OCI-LY1 (cell line): ENCODE measurements around the gene CNTNAP2.
A peak's percentile ranks its signal among the peaks of the same experiment; 100 is the strongest.

ENCODE experiments used
- H2AFZ ChIP-seq: fragments of 200-600 bp; sonication (generic), shearing (Covaris generic); 2 replicates; pipeline ENCODE4 v1.6.0; 2014; ENCODE audit warnings: antibody characterized with exemption, mild to moderate bottlenecking, low read length
- H3F3A ChIP-seq: fragments of 200-600 bp; sonication (generic), shearing (Covaris generic); 2 replicates; pipeline ENCODE4 v1.6.0; 2014; ENCODE audit warnings: mild to moderate bottlenecking, antibody characterized with exemption, low read length, moderate library complexity; ENCODE audit not compliant: insufficient read depth
- H3K27ac ChIP-seq: fragments of 200-600 bp; sonication (generic); 2 replicates; pipeline ENCODE4 v1.5.1; 2014; ENCODE audit warnings: low read length, mixed run types, mild to moderate bottlenecking, low read depth; ENCODE audit not compliant: poor library complexity, severe bottlenecking
- H3K27me3 ChIP-seq: fragments of 200-600 bp; sonication (generic); 2 replicates; pipeline ENCODE4 v1.6.0; 2014; ENCODE audit warnings: antibody characterized with exemption, mild to moderate bottlenecking, low read length, moderate library complexity; ENCODE audit not compliant: insufficient read depth
- H3K36me3 ChIP-seq: fragments of 200-600 bp; sonication (generic); 2 replicates; pipeline ENCODE4 v1.6.1; 2014; ENCODE audit warnings: mild to moderate bottlenecking, antibody characterized with exemption, low read length, moderate library complexity, mixed read lengths; ENCODE audit not compliant: insufficient read depth
- H3K4me1 ChIP-seq: fragments of 200-600 bp; sonication (generic); 2 replicates; pipeline ENCODE4 v1.5.1; 2014; ENCODE audit warnings: mild to moderate bottlenecking, low read length, moderate library complexity; ENCODE audit not compliant: insufficient read depth, severe bottlenecking
- H3K4me2 ChIP-seq: fragments of 200-600 bp; sonication (generic), shearing (Covaris generic); 2 replicates; pipeline ENCODE4 v1.6.1; 2014; ENCODE audit warnings: low read length
- H3K4me3 ChIP-seq: fragments of 200-600 bp; sonication (generic); 2 replicates; pipeline ENCODE4 v1.5.1; 2014; ENCODE audit warnings: low read length, low read depth, mild to moderate bottlenecking, mixed read lengths; ENCODE audit not compliant: poor library complexity, severe bottlenecking
- H3K79me2 ChIP-seq: fragments of 200-600 bp; shearing (Covaris generic); 2 replicates; pipeline ENCODE4 v1.6.1; 2016; ENCODE audit warnings: mixed run types, low read length, mixed read lengths; ENCODE audit not compliant: insufficient read depth
- H3K9ac ChIP-seq: fragments of 200-600 bp; sonication (generic), shearing (Covaris generic); 2 replicates; pipeline ENCODE4 v1.6.1; 2014; ENCODE audit warnings: mild to moderate bottlenecking, low read length, mixed read lengths
- H3K9me2 ChIP-seq: fragments of 200-600 bp; sonication (generic), shearing (Covaris generic); 2 replicates; pipeline ENCODE4 v1.6.1; 2014; ENCODE audit warnings: low read depth, mild to moderate bottlenecking, low read length, mixed read lengths
- H3K9me3 ChIP-seq: fragments of 200-600 bp; shearing (Covaris generic); 2 replicates; pipeline ENCODE4 v1.6.1; 2014; ENCODE audit warnings: low read length, mixed read lengths
- H4K20me1 ChIP-seq: fragments of 200-600 bp; sonication (generic), shearing (Covaris generic); 2 replicates; pipeline ENCODE4 v1.6.0; 2016; ENCODE audit warnings: mild to moderate bottlenecking, low read length; ENCODE audit not compliant: insufficient read depth
- EZH2 ChIP-seq: fragments of 200-600 bp; sonication (generic), shearing (Covaris generic); IDR thresholded peaks from 2 replicates; pipeline ENCODE4 v1.8.0; 2017; ENCODE audit warnings: borderline replicate concordance, mixed run types, mild to moderate bottlenecking, antibody characterized with exemption, low read length, moderate library complexity, mixed read lengths
- TF ChIP-seq, protein P1 (sequence below): fragments of 200-600 bp; sonication (generic), shearing (Covaris generic); IDR thresholded peaks from 2 replicates; pipeline ENCODE4 v1.5.1; 2017; ENCODE audit warnings: mild to moderate bottlenecking, antibody characterized with exemption, low read length, moderate library complexity, mixed read lengths

Gene CNTNAP2

DNA sequence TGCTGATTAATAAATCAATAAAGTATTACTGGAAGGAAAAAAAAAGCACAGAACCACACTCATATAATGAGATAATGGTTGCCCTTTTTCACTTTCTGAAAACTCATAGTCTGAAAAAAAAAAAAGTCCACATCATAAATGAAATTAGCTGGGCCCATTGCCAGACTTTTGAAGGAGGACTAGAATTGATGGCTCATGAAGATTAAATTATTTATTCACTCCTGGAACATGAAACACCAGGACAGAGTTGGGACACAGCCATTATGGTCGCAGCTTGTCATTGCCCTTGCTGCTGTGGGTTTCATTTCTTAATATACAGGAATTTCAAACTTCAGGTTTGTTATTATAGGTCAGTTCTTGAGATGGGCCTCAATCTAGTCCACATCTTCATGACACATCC, 91.9 kb downstream of the CNTNAP2 start:
- peak overlapping the region; percentile 9; the same call in 1 of the 2 replicates for H2AFZ ChIP-seq
- H3F3A ChIP-seq: no peaks in the 10 kb centered on the region
- no peaks in the 10 kb centered on the region for H3K27me3 ChIP-seq
- H3K9me3 ChIP-seq: no peaks in the 10 kb centered on the region
- no peak overlapping the region for H3K4me3 ChIP-seq
- no peaks in the 10 kb centered on the region for H3K79me2 ChIP-seq
- no peak overlapping the region for H3K9ac ChIP-seq
- H3K4me1 ChIP-seq: peaks cover 13% of the 10 kb centered on the region
- no peak overlapping the region for H3K27ac ChIP-seq
- TF ChIP-seq, protein P1, sequence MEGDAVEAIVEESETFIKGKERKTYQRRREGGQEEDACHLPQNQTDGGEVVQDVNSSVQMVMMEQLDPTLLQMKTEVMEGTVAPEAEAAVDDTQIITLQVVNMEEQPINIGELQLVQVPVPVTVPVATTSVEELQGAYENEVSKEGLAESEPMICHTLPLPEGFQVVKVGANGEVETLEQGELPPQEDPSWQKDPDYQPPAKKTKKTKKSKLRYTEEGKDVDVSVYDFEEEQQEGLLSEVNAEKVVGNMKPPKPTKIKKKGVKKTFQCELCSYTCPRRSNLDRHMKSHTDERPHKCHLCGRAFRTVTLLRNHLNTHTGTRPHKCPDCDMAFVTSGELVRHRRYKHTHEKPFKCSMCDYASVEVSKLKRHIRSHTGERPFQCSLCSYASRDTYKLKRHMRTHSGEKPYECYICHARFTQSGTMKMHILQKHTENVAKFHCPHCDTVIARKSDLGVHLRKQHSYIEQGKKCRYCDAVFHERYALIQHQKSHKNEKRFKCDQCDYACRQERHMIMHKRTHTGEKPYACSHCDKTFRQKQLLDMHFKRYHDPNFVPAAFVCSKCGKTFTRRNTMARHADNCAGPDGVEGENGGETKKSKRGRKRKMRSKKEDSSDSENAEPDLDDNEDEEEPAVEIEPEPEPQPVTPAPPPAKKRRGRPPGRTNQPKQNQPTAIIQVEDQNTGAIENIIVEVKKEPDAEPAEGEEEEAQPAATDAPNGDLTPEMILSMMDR: no peak
- TF ChIP-seq EZH2: no peak
- no peaks in the 10 kb centered on the region for H4K20me1 ChIP-seq
- no peaks in the 10 kb centered on the region for H3K36me3 ChIP-seq
- no peaks in the 10 kb centered on the region for H3K9me2 ChIP-seq
- no peak overlapping the region for H3K4me2 ChIP-seq

DNA sequence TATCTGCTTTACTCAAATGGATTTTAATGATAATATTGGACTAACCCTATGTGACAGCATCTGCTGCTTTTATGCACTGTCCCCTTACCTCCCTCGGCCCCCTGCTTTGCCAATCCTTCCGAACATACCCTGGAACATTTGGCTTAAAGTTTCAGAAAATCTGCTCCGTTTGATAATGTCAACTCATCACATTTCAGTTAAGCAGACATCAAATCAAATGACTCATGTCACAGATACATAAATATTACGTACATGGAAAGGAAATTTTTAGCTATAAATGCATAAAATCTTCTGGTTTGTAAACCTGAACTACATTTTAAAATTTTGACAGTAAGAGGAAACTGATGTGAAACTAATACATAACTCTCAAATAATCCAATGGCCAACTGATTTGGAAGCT, 98.2 kb downstream of the CNTNAP2 start:
- Histone ChIP-seq H3K27ac (no peak overlapping the region), H3F3A (no peaks in the 10 kb centered on the region), H3K36me3 (no peaks in the 10 kb centered on the region), H3K9ac (no peak overlapping the region), H3K27me3 (no peaks in the 10 kb centered on the region), H4K20me1 (no peaks in the 10 kb centered on the region), H3K4me3 (no peak overlapping the region), H3K9me2 (no peaks in the 10 kb centered on the region), H3K4me1 (peaks cover 10% of the 10 kb centered on the region), H3K9me3 (0 out of 2 replicates have a peak, but pooled peaks cover 4% of the 10 kb centered on the region), H2AFZ (no peak overlapping the region), H3K79me2 (no peaks in the 10 kb centered on the region), H3K4me2 (no peak overlapping the region)
- no peak for TF ChIP-seq EZH2
- TF ChIP-seq, protein P1: no peak

DNA sequence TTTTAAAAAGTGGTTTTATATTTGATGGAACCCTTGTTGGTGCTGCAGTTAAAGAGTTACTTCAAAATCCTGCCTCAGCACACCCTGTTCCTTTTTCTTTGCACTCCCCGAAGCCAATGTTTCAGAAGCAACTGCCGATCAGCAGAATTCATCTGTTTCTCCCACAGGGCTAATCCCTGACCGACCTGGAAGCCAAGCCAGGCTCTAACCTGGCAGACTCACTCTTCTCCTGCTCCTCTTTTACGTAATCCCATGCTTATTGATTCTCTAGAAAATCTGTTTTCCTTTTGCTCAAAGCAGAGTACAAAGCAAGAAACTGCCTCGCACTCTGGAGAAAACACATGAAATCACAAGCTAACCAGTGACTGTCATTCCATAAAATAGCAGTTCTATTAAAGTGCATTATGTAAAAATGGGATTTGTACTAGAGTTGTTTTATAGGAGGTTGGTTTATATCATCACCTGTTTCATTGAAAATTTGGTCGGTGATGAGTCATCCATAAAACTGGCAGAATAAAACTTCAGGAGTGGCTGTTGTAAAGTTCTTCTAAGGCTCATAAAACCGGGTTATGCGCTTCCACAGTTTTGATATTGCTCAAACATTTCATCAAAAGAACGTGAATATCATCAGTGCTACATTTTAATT, 99.9 kb downstream of the CNTNAP2 start:
- Histone ChIP-seq H3K36me3 (no peaks in the 10 kb centered on the region), H3K27me3 (no peaks in the 10 kb centered on the region), H3K79me2 (no peaks in the 10 kb centered on the region), H2AFZ (peak overlapping the region; percentile 65), H3K9me2 (no peaks in the 10 kb centered on the region), H3K9ac (no peak overlapping the region), H3F3A (no peaks in the 10 kb centered on the region), H3K9me3 (0 out of 2 replicates have a peak, but pooled peaks cover 4% of the 10 kb centered on the region), H3K4me2 (0 out of 2 replicates have a peak overlapping the region, but pooled peaks have one; percentile 6), H3K27ac (no peak overlapping the region), H3K4me1 (peaks cover 4% of the 10 kb centered on the region), H3K4me3 (no peak overlapping the region), H4K20me1 (no peaks in the 10 kb centered on the region)
- no peak for TF ChIP-seq EZH2
- TF ChIP-seq, protein P1: no peak
